ENCODE data around the gene CDC42EP4.
"Not testable (repeated sequence)": the region's sequence is repeated elsewhere in the genome, so short reads cannot be mapped to it uniquely, and the experiment has no call there.

GRCh38 chr17:73264448-73264847, 47.4 kb downstream of the CDC42EP4 start:
- TF ChIP-seq, protein P1, sequence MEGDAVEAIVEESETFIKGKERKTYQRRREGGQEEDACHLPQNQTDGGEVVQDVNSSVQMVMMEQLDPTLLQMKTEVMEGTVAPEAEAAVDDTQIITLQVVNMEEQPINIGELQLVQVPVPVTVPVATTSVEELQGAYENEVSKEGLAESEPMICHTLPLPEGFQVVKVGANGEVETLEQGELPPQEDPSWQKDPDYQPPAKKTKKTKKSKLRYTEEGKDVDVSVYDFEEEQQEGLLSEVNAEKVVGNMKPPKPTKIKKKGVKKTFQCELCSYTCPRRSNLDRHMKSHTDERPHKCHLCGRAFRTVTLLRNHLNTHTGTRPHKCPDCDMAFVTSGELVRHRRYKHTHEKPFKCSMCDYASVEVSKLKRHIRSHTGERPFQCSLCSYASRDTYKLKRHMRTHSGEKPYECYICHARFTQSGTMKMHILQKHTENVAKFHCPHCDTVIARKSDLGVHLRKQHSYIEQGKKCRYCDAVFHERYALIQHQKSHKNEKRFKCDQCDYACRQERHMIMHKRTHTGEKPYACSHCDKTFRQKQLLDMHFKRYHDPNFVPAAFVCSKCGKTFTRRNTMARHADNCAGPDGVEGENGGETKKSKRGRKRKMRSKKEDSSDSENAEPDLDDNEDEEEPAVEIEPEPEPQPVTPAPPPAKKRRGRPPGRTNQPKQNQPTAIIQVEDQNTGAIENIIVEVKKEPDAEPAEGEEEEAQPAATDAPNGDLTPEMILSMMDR (IDR thresholded peaks at IDR 0.05; ENCODE audit: low read depth, low read length), result not testable (repeated sequence)
- TF ChIP-seq EZH2phosphoT487 (IDR thresholded peaks at IDR 0.05; ENCODE audit: low read depth), result not testable (repeated sequence)
